ENCODE results near the gene SLC8A1. TPM values are rescaled to one million over a fixed set of nuclear protein-coding genes. Genes with fewer than 3 reads are reported as not detected.

The SLC8A1 gene
- total RNA-seq, 2 donors from 2014 or later, result 4.7 to 6.3 TPM

DNA sequence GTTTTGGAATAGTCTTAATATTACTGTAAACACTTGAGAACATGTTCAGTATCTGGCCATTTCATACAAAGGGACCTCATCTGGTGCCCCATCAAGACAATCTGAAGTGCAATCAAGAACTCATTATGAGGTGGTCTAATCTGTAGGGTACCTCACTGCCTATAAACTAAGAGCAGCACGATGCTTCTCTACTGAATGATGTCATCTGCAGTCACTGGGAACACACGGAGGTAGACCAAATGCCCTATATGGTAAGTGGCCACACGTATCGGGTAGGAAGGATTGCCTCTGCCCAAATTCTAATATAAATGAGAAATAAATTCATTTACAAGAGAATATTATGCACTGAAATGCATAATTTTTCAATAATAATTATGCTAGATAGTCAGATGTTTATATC lies 90.4 kb downstream of the SLC8A1 start:
- H3K27ac ChIP-seq (ENCODE audit: low read depth, low read length), result no peak overlapping the region
- TF ChIP-seq, protein P1, sequence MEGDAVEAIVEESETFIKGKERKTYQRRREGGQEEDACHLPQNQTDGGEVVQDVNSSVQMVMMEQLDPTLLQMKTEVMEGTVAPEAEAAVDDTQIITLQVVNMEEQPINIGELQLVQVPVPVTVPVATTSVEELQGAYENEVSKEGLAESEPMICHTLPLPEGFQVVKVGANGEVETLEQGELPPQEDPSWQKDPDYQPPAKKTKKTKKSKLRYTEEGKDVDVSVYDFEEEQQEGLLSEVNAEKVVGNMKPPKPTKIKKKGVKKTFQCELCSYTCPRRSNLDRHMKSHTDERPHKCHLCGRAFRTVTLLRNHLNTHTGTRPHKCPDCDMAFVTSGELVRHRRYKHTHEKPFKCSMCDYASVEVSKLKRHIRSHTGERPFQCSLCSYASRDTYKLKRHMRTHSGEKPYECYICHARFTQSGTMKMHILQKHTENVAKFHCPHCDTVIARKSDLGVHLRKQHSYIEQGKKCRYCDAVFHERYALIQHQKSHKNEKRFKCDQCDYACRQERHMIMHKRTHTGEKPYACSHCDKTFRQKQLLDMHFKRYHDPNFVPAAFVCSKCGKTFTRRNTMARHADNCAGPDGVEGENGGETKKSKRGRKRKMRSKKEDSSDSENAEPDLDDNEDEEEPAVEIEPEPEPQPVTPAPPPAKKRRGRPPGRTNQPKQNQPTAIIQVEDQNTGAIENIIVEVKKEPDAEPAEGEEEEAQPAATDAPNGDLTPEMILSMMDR (conservative IDR thresholded peaks at IDR 0.05), result no peak
- no peaks in the 10 kb centered on the region for H3K9me3 Mint-ChIP-seq
- H3K27me3 ChIP-seq (ENCODE audit: control insufficient read depth, insufficient read depth, low read length, poor library complexity, severe bottlenecking), result no peaks in the 10 kb centered on the region
- no peak overlapping the region for H3K9ac ChIP-seq (ENCODE audit: extremely low read depth, low read length, poor library complexity, severe bottlenecking)
- no peak for DNase-seq
- peaks cover 7% of the 10 kb centered on the region for H3K4me1 Mint-ChIP-seq
- H3K27ac Mint-ChIP-seq, result no peak overlapping the region
- no peaks in the 10 kb centered on the region for H3K36me3 Mint-ChIP-seq (ENCODE audit: low read depth)
- 92 to 100% methylated on average over 1 to 4 of the region's 4 CpGs for WGBS, 2 experiments (ENCODE audit: insufficient coverage in 1 of 2, insufficient read length in 1 of 2)
- H3K9me3 ChIP-seq (ENCODE audit: control insufficient read depth, low read length), result no peaks in the 10 kb centered on the region
- no peaks in the 10 kb centered on the region for H3K36me3 ChIP-seq (ENCODE audit: control insufficient read depth, insufficient read depth, low read length)
- H3K27me3 Mint-ChIP-seq (ENCODE audit: insufficient read depth), result no peaks in the 10 kb centered on the region
- no peak overlapping the region for H3K4me3 Mint-ChIP-seq
- no peaks in the 10 kb centered on the region for H3K4me1 ChIP-seq (ENCODE audit: control insufficient read depth, insufficient read depth, low read length)
- H3K4me3 ChIP-seq (ENCODE audit: low read length), result no peak overlapping the region

DNA sequence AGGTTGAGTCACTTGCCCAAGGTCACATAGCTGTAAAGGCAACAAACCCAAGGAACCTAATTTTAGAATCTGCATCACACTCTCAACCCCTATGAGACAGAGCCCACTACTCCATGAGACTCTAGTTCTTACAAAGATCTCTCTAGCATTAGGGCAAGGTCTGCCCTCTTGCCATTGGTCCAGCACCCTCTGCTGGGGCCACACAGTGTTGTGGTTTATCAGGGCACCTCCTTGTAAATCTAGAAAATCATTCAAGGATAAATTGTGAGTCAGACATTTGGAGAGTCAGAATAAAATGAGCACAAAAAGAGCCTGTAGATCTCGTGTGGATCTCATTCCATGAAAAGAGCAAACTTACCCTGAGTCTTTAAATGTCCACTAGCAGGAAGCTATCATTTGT lies 91.2 kb downstream of the SLC8A1 start:
- 69 to 88% methylated on average over 1 of the region's 1 CpG for WGBS, 2 experiments (ENCODE audit: insufficient coverage in 1 of 2, insufficient read length in 1 of 2)
- TF ChIP-seq, protein P1 (conservative IDR thresholded peaks at IDR 0.05), result no peak
- H3K27me3 ChIP-seq (ENCODE audit: control insufficient read depth, insufficient read depth, low read length, poor library complexity, severe bottlenecking), result no peaks in the 10 kb centered on the region
- Mint-ChIP-seq H3K4me3 (no peak overlapping the region), H3K4me1 (peaks cover 7% of the 10 kb centered on the region), H3K9me3 (no peaks in the 10 kb centered on the region), H3K36me3 (ENCODE audit: low read depth) (no peaks in the 10 kb centered on the region), H3K27me3 (ENCODE audit: insufficient read depth) (no peaks in the 10 kb centered on the region), H3K27ac (no peak overlapping the region)
- no peak overlapping the region for H3K9ac ChIP-seq (ENCODE audit: extremely low read depth, low read length, poor library complexity, severe bottlenecking)
- no peak for DNase-seq
- H3K27ac ChIP-seq (ENCODE audit: low read depth, low read length), result no peak overlapping the region
- H3K9me3 ChIP-seq (ENCODE audit: control insufficient read depth, low read length), result no peaks in the 10 kb centered on the region
- no peak overlapping the region for H3K4me3 ChIP-seq (ENCODE audit: low read length)
- no peaks in the 10 kb centered on the region for H3K4me1 ChIP-seq (ENCODE audit: control insufficient read depth, insufficient read depth, low read length)
- no peaks in the 10 kb centered on the region for H3K36me3 ChIP-seq (ENCODE audit: control insufficient read depth, insufficient read depth, low read length)

DNA sequence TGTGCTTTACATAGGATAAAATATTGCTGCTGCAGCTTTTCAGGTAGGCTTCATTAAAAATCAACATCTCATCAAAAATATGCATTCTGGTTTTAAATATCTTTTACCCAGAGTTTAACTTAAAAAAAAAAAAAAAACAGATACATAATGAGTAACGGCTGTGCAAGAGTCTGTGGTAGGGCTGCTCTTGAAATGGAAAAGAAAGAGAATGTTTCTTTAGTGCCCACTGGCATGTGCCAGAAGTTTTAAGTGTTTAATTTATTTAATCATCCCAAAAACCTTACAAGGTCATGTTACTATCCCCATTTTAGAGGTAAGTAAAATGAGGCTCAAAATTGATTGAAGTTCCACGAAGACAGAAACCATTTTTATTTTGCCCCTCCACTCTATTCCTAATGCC lies 92.1 kb downstream of the SLC8A1 start:
- Mint-ChIP-seq H3K9me3 (no peaks in the 10 kb centered on the region), H3K27ac (no peak overlapping the region), H3K4me1 (peaks cover 7% of the 10 kb centered on the region), H3K36me3 (ENCODE audit: low read depth) (no peaks in the 10 kb centered on the region), H3K4me3 (no peak overlapping the region), H3K27me3 (ENCODE audit: insufficient read depth) (no peaks in the 10 kb centered on the region)
- no peaks in the 10 kb centered on the region for H3K36me3 ChIP-seq (ENCODE audit: control insufficient read depth, insufficient read depth, low read length)
- H3K9me3 ChIP-seq (ENCODE audit: control insufficient read depth, low read length), result no peaks in the 10 kb centered on the region
- 76 to 100% methylated on average over 1 to 2 of the region's 2 CpGs for WGBS, 2 experiments (ENCODE audit: insufficient coverage in 1 of 2, insufficient read length in 1 of 2)
- no peak overlapping the region for H3K9ac ChIP-seq (ENCODE audit: extremely low read depth, low read length, poor library complexity, severe bottlenecking)
- H3K4me3 ChIP-seq (ENCODE audit: low read length), result no peak overlapping the region
- TF ChIP-seq, protein P1 (conservative IDR thresholded peaks at IDR 0.05), result no peak
- no peaks in the 10 kb centered on the region for H3K4me1 ChIP-seq (ENCODE audit: control insufficient read depth, insufficient read depth, low read length)
- DNase-seq, result no peak
- no peak overlapping the region for H3K27ac ChIP-seq (ENCODE audit: low read depth, low read length)
- no peaks in the 10 kb centered on the region for H3K27me3 ChIP-seq (ENCODE audit: control insufficient read depth, insufficient read depth, low read length, poor library complexity, severe bottlenecking)
